Epidermal melanocyte (primary cell): ENCODE data around the gene MX2.

ENCODE experiments used
- DNase-seq: peaks from one replicate; pipeline ENCODE4 v3.0.0; 2011; ENCODE audit warnings: low spot score; ENCODE audit not compliant: insufficient read length

The MX2 gene

GRCh38 chr21:41364308-41364707 lies 2.5 kb downstream of the MX2 start:
- no peak for DNase-seq

- DNase-seq = no peak
Observed at GRCh38 chr21:41365377-41366107, 3.7 kb downstream of the MX2 start.

GRCh38 chr21:41366522-41367151 lies 4.8 kb downstream of the MX2 start:
- DNase-seq = no peak

GRCh38 chr21:41367301-41367944 lies 5.6 kb downstream of the MX2 start:
- no peak for DNase-seq

- no peak for DNase-seq
Observed at GRCh38 chr21:41367945-41368734, 6.3 kb downstream of the MX2 start.

- no peak for DNase-seq
Observed at GRCh38 chr21:41368735-41369104, 6.9 kb downstream of the MX2 start.

GRCh38 chr21:41369105-41369919 lies 7.5 kb downstream of the MX2 start:
- DNase-seq = no peak

GRCh38 chr21:41369920-41370839 lies 8.4 kb downstream of the MX2 start:
- no peak for DNase-seq

- DNase-seq = peak; percentile 61
Observed at GRCh38 chr21:41370840-41371684, 9.2 kb downstream of the MX2 start.

- no peak for DNase-seq
Observed at GRCh38 chr21:41371685-41372030, 9.8 kb downstream of the MX2 start.

GRCh38 chr21:41373253-41373652 lies 11.4 kb downstream of the MX2 start:
- no peak for DNase-seq

GRCh38 chr21:41373763-41374162 lies 11.9 kb downstream of the MX2 start:
- no peak for DNase-seq

GRCh38 chr21:41374177-41374712 lies 12.4 kb downstream of the MX2 start:
- DNase-seq = no peak

- no peak for DNase-seq
Observed at GRCh38 chr21:41374867-41375533, 13.2 kb downstream of the MX2 start.

GRCh38 chr21:41375875-41376274 lies 14.0 kb downstream of the MX2 start:
- no peak for DNase-seq

GRCh38 chr21:41377715-41378114 lies 15.9 kb downstream of the MX2 start:
- no peak for DNase-seq

- DNase-seq = no peak
Observed at GRCh38 chr21:41378849-41379248, 17.0 kb downstream of the MX2 start.

- DNase-seq = no peak
Observed at GRCh38 chr21:41379901-41380300, 18.1 kb downstream of the MX2 start.
